ENCODE data around the gene ENTPD6.

Gene ENTPD6

GRCh38 chr20:25197183-25197869 is 1.8 kb downstream of the ENTPD6 start:
- H3K9me3 ChIP-seq (ENCODE audit: control insufficient read depth, insufficient read depth, low read length), result no peaks in the 10 kb centered on the region; the same call in 1 of the 2 replicates
- no peaks in the 10 kb centered on the region for H3K36me3 ChIP-seq (ENCODE audit: insufficient read depth, low read length)
- H3K9ac ChIP-seq (ENCODE audit: low read depth, low read length), result peak overlapping the region; percentile 94; the same call in 1 of the 2 replicates
- peaks cover 10% of the 10 kb centered on the region; the same call in 1 of the 2 replicates for H3K4me1 ChIP-seq (ENCODE audit: insufficient read depth, low read length)

GRCh38 chr20:25197870-25198190 is 2.3 kb downstream of the ENTPD6 start:
- Histone ChIP-seq H3K4me1 (ENCODE audit: insufficient read depth, low read length) (peaks cover 10% of the 10 kb centered on the region; the same call in 1 of the 2 replicates), H3K9me3 (ENCODE audit: control insufficient read depth, insufficient read depth, low read length) (no peaks in the 10 kb centered on the region; the same call in 1 of the 2 replicates), H3K9ac (ENCODE audit: low read depth, low read length) (no peak overlapping the region), H3K36me3 (ENCODE audit: insufficient read depth, low read length) (no peaks in the 10 kb centered on the region)

- Histone ChIP-seq H3K36me3 (ENCODE audit: insufficient read depth, low read length) (no peaks in the 10 kb centered on the region), H3K9ac (ENCODE audit: low read depth, low read length) (no peak overlapping the region), H3K9me3 (ENCODE audit: control insufficient read depth, insufficient read depth, low read length) (no peaks in the 10 kb centered on the region), H3K4me1 (ENCODE audit: insufficient read depth, low read length) (peaks cover 10% of the 10 kb centered on the region; the same call in 1 of the 2 replicates)
Observed at GRCh38 chr20:25198663-25199383, 3.3 kb downstream of the ENTPD6 start.

- Histone ChIP-seq H3K9ac (ENCODE audit: low read depth, low read length) (no peak overlapping the region), H3K4me1 (ENCODE audit: insufficient read depth, low read length) (peaks cover 12% of the 10 kb centered on the region), H3K36me3 (ENCODE audit: insufficient read depth, low read length) (no peaks in the 10 kb centered on the region)
Observed at GRCh38 chr20:25199473-25200260, 4.2 kb downstream of the ENTPD6 start.

GRCh38 chr20:25203089-25203488 is 7.6 kb downstream of the ENTPD6 start:
- no peak overlapping the region for H3K9ac ChIP-seq (ENCODE audit: low read depth, low read length)
- peaks cover 15% of the 10 kb centered on the region for H3K4me1 ChIP-seq (ENCODE audit: insufficient read depth, low read length)
- no peaks in the 10 kb centered on the region for H3K9me3 ChIP-seq (ENCODE audit: control insufficient read depth, insufficient read depth, low read length)
- H3K36me3 ChIP-seq (ENCODE audit: insufficient read depth, low read length), result no peaks in the 10 kb centered on the region

More at GRCh38 chr20:25199473-25200260, 4.2 kb downstream of the ENTPD6 start:
- no peaks in the 10 kb centered on the region for H3K9me3 ChIP-seq (ENCODE audit: control insufficient read depth, insufficient read depth, low read length)

- H3K4me1 ChIP-seq (ENCODE audit: insufficient read depth, low read length), result peaks cover 15% of the 10 kb centered on the region
- no peaks in the 10 kb centered on the region for H3K9me3 ChIP-seq (ENCODE audit: control insufficient read depth, insufficient read depth, low read length)
- H3K9ac ChIP-seq (ENCODE audit: low read depth, low read length), result no peak overlapping the region
- H3K36me3 ChIP-seq (ENCODE audit: insufficient read depth, low read length), result no peaks in the 10 kb centered on the region
Observed at GRCh38 chr20:25203871-25204320, 8.4 kb downstream of the ENTPD6 start.

- H3K4me1 ChIP-seq (ENCODE audit: insufficient read depth, low read length), result peaks cover 15% of the 10 kb centered on the region
- H3K9ac ChIP-seq (ENCODE audit: low read depth, low read length), result no peak overlapping the region
- no peaks in the 10 kb centered on the region for H3K9me3 ChIP-seq (ENCODE audit: control insufficient read depth, insufficient read depth, low read length)
- H3K36me3 ChIP-seq (ENCODE audit: insufficient read depth, low read length), result peaks cover under 1% of the 10 kb centered on the region; the same call in 1 of the 2 replicates
Observed at GRCh38 chr20:25204550-25205276, 9.2 kb downstream of the ENTPD6 start.

GRCh38 chr20:25205277-25206062 is 10.0 kb downstream of the ENTPD6 start:
- peaks cover 15% of the 10 kb centered on the region for H3K4me1 ChIP-seq (ENCODE audit: insufficient read depth, low read length)

GRCh38 chr20:25206063-25206403 is 10.5 kb downstream of the ENTPD6 start:
- Histone ChIP-seq H3K4me1 (ENCODE audit: insufficient read depth, low read length) (peaks cover 15% of the 10 kb centered on the region), H3K9ac (ENCODE audit: low read depth, low read length) (no peak overlapping the region), H3K9me3 (ENCODE audit: control insufficient read depth, insufficient read depth, low read length) (no peaks in the 10 kb centered on the region), H3K36me3 (ENCODE audit: insufficient read depth, low read length) (peaks cover 3% of the 10 kb centered on the region; the same call in 1 of the 2 replicates)

More at GRCh38 chr20:25205277-25206062, 10.0 kb downstream of the ENTPD6 start:
- peaks cover 3% of the 10 kb centered on the region; the same call in 1 of the 2 replicates for H3K36me3 ChIP-seq (ENCODE audit: insufficient read depth, low read length)
- no peaks in the 10 kb centered on the region for H3K9me3 ChIP-seq (ENCODE audit: control insufficient read depth, insufficient read depth, low read length)
- no peak overlapping the region for H3K9ac ChIP-seq (ENCODE audit: low read depth, low read length)

- H3K9ac ChIP-seq (ENCODE audit: low read depth, low read length), result no peak overlapping the region
- H3K4me1 ChIP-seq (ENCODE audit: insufficient read depth, low read length), result peaks cover 15% of the 10 kb centered on the region
- H3K9me3 ChIP-seq (ENCODE audit: control insufficient read depth, insufficient read depth, low read length), result no peaks in the 10 kb centered on the region
- peaks cover 3% of the 10 kb centered on the region; the same call in 1 of the 2 replicates for H3K36me3 ChIP-seq (ENCODE audit: insufficient read depth, low read length)
Observed at GRCh38 chr20:25206548-25206947, 11.0 kb downstream of the ENTPD6 start.

GRCh38 chr20:25207149-25207959 is 11.8 kb downstream of the ENTPD6 start:
- peaks cover 3% of the 10 kb centered on the region; the same call in 1 of the 2 replicates for H3K36me3 ChIP-seq (ENCODE audit: insufficient read depth, low read length)
- H3K9me3 ChIP-seq (ENCODE audit: control insufficient read depth, insufficient read depth, low read length), result no peaks in the 10 kb centered on the region
- no peak overlapping the region for H3K9ac ChIP-seq (ENCODE audit: low read depth, low read length)
- peaks cover 15% of the 10 kb centered on the region for H3K4me1 ChIP-seq (ENCODE audit: insufficient read depth, low read length)

- H3K36me3 ChIP-seq (ENCODE audit: insufficient read depth, low read length), result peaks cover 3% of the 10 kb centered on the region; the same call in 1 of the 2 replicates
- H3K9ac ChIP-seq (ENCODE audit: low read depth, low read length), result no peak overlapping the region
- H3K9me3 ChIP-seq (ENCODE audit: control insufficient read depth, insufficient read depth, low read length), result no peaks in the 10 kb centered on the region
- peaks cover 15% of the 10 kb centered on the region for H3K4me1 ChIP-seq (ENCODE audit: insufficient read depth, low read length)
Observed at GRCh38 chr20:25207960-25208534, 12.5 kb downstream of the ENTPD6 start.
